Limb (tissue), 2 donors: Measurements from ENCODE around the gene SLC38A10.

Experiments used
- DNase-seq, 2 donors: peaks; one replicate each; pipeline ENCODE4 v3.0.0-alpha.2; 2016; ENCODE audit errors: extremely low spot score in 2 of 2

The SLC38A10 gene

GRCh38 chr17:81299846-81300585 lies 4.9 kb upstream of the SLC38A10 start:
- DNase-seq: no peak

GRCh38 chr17:81298991-81299738 lies 4.1 kb upstream of the SLC38A10 start:
- DNase-seq: no peak

GRCh38 chr17:81298325-81298990 lies 3.4 kb upstream of the SLC38A10 start:
- no peak for DNase-seq

- no peak for DNase-seq
Measured at GRCh38 chr17:81295676-81296381, 722 bp upstream of the SLC38A10 start.

- no peak for DNase-seq
Measured at GRCh38 chr17:81294512-81295030, 536 bp downstream of the SLC38A10 start.

- no peak for DNase-seq
Measured at GRCh38 chr17:81292450-81292849, 2.7 kb downstream of the SLC38A10 start.

GRCh38 chr17:81291662-81292061 lies 3.4 kb downstream of the SLC38A10 start:
- peak; percentile 45 to 73 for DNase-seq

- no peak for DNase-seq
Measured at GRCh38 chr17:81290230-81290629, 4.9 kb downstream of the SLC38A10 start.

GRCh38 chr17:81289627-81290026 lies 5.5 kb downstream of the SLC38A10 start:
- DNase-seq: no peak

- DNase-seq: no peak
Measured at GRCh38 chr17:81288715-81289114, 6.4 kb downstream of the SLC38A10 start.

GRCh38 chr17:81287741-81288430 lies 7.2 kb downstream of the SLC38A10 start:
- no peak for DNase-seq

GRCh38 chr17:81287152-81287551 lies 8.0 kb downstream of the SLC38A10 start:
- no peak for DNase-seq

GRCh38 chr17:81286491-81287145 lies 8.5 kb downstream of the SLC38A10 start:
- DNase-seq: no peak

GRCh38 chr17:81285894-81286293 lies 9.2 kb downstream of the SLC38A10 start:
- DNase-seq: no peak

GRCh38 chr17:81285179-81285878 lies 9.8 kb downstream of the SLC38A10 start:
- DNase-seq: no peak

GRCh38 chr17:81282876-81283275 lies 12.2 kb downstream of the SLC38A10 start:
- no peak for DNase-seq

- DNase-seq: no peak
Measured at GRCh38 chr17:81282141-81282540, 13.0 kb downstream of the SLC38A10 start.

- no peak for DNase-seq
Measured at GRCh38 chr17:81280571-81280970, 14.5 kb downstream of the SLC38A10 start.
